ENCODE measurements around the gene CRYBB2.
A peak's percentile ranks its signal among the peaks of the same experiment; 100 is the strongest.

The CRYBB2 gene

GRCh38 chr22:25183949-25184619 is 35.4 kb upstream of the CRYBB2 start:
- no peak for ATAC-seq (replicated peaks)
- Mint-ChIP-seq H3K4me3 (no peak overlapping the region), H3K36me3 (ENCODE audit: insufficient read depth) (peaks cover 3% of the 10 kb centered on the region), H3K27ac (peak overlapping the region; percentile 7 to 30), H3K9me3 (no peaks in the 10 kb centered on the region), H3K27me3 (no peaks in the 10 kb centered on the region), H3K4me1 (ENCODE audit: low read depth in 2 of 2) (no peaks in the 10 kb centered on the region)
- no peak for DNase-seq

GRCh38 chr22:25186140-25186539 is 33.3 kb upstream of the CRYBB2 start:
- no peak for ATAC-seq (replicated peaks)
- Mint-ChIP-seq H3K4me1 (ENCODE audit: low read depth in 2 of 2) (no peaks in the 10 kb centered on the region), H3K27me3 (no peaks in the 10 kb centered on the region), H3K4me3 (no peak overlapping the region), H3K27ac (peak overlapping the region in 1 of 2 donors; percentile 38), H3K36me3 (ENCODE audit: insufficient read depth) (peaks cover 8% of the 10 kb centered on the region), H3K9me3 (no peaks in the 10 kb centered on the region)
- no peak for DNase-seq

GRCh38 chr22:25187469-25187868 is 32.0 kb upstream of the CRYBB2 start:
- H3K4me1 Mint-ChIP-seq (ENCODE audit: low read depth in 2 of 2), result no peaks in the 10 kb centered on the region
- peaks cover 6% of the 10 kb centered on the region for H3K36me3 Mint-ChIP-seq (ENCODE audit: insufficient read depth)
- H3K27me3 Mint-ChIP-seq, result no peaks in the 10 kb centered on the region
- no peak for ATAC-seq (replicated peaks)
- H3K27ac Mint-ChIP-seq, result peak overlapping the region in 1 of 2 donors; percentile 35
- no peak overlapping the region for H3K4me3 Mint-ChIP-seq
- DNase-seq, result no peak
- no peaks in the 10 kb centered on the region for H3K9me3 Mint-ChIP-seq

GRCh38 chr22:25192406-25192805 is 27.0 kb upstream of the CRYBB2 start:
- ATAC-seq (replicated peaks), result no peak
- Mint-ChIP-seq H3K4me1 (ENCODE audit: low read depth in 2 of 2) (no peaks in the 10 kb centered on the region), H3K9me3 (no peaks in the 10 kb centered on the region), H3K27ac (no peak overlapping the region), H3K36me3 (ENCODE audit: insufficient read depth) (peaks cover 8% of the 10 kb centered on the region), H3K27me3 (no peaks in the 10 kb centered on the region), H3K4me3 (no peak overlapping the region)
- no peak for DNase-seq

- no peaks in the 10 kb centered on the region for H3K9me3 Mint-ChIP-seq
- ATAC-seq (replicated peaks) (no peak), DNase-seq (no peak)
- peaks cover 8% of the 10 kb centered on the region for H3K36me3 Mint-ChIP-seq (ENCODE audit: insufficient read depth)
- no peak overlapping the region for H3K4me3 Mint-ChIP-seq
- no peaks in the 10 kb centered on the region for H3K27me3 Mint-ChIP-seq
- no peaks in the 10 kb centered on the region for H3K4me1 Mint-ChIP-seq (ENCODE audit: low read depth in 2 of 2)
- no peak overlapping the region for H3K27ac Mint-ChIP-seq
Observed at GRCh38 chr22:25193130-25193529, 26.3 kb upstream of the CRYBB2 start.

GRCh38 chr22:25193548-25193947 is 25.9 kb upstream of the CRYBB2 start:
- no peaks in the 10 kb centered on the region for H3K9me3 Mint-ChIP-seq
- no peak overlapping the region for H3K4me3 Mint-ChIP-seq
- ATAC-seq (replicated peaks), result no peak
- no peak for DNase-seq
- no peaks in the 10 kb centered on the region for H3K27me3 Mint-ChIP-seq
- H3K36me3 Mint-ChIP-seq (ENCODE audit: insufficient read depth), result peaks cover 8% of the 10 kb centered on the region
- no peak overlapping the region for H3K27ac Mint-ChIP-seq
- no peaks in the 10 kb centered on the region for H3K4me1 Mint-ChIP-seq (ENCODE audit: low read depth in 2 of 2)

- Mint-ChIP-seq H3K27me3 (no peaks in the 10 kb centered on the region), H3K27ac (no peak overlapping the region), H3K4me1 (ENCODE audit: low read depth in 2 of 2) (no peaks in the 10 kb centered on the region), H3K4me3 (no peak overlapping the region), H3K36me3 (ENCODE audit: insufficient read depth) (peaks cover 2% of the 10 kb centered on the region), H3K9me3 (no peaks in the 10 kb centered on the region)
- DNase-seq (no peak), ATAC-seq (replicated peaks) (no peak)
Observed at GRCh38 chr22:25196326-25196725, 23.1 kb upstream of the CRYBB2 start.

GRCh38 chr22:25197340-25197739 is 22.1 kb upstream of the CRYBB2 start:
- H3K27me3 Mint-ChIP-seq, result no peaks in the 10 kb centered on the region
- DNase-seq (no peak), ATAC-seq (replicated peaks) (no peak)
- H3K27ac Mint-ChIP-seq, result peak overlapping the region in 1 of 2 donors; percentile 44
- no peaks in the 10 kb centered on the region for H3K4me1 Mint-ChIP-seq (ENCODE audit: low read depth in 2 of 2)
- peaks cover 2% of the 10 kb centered on the region for H3K36me3 Mint-ChIP-seq (ENCODE audit: insufficient read depth)
- H3K4me3 Mint-ChIP-seq, result no peak overlapping the region
- no peaks in the 10 kb centered on the region for H3K9me3 Mint-ChIP-seq

GRCh38 chr22:25199731-25200520 is 19.5 kb upstream of the CRYBB2 start, which contains the start of gene CRYBB3:
TSS of gene CRYBB3 (plus strand) at chr22:25199858. CDS start at chr22:25201397, 1,539 bp downstream.
- DNase-seq (no peak), ATAC-seq (replicated peaks) (no peak)
- Mint-ChIP-seq H3K9me3 (no peaks in the 10 kb centered on the region), H3K4me3 (no peak within 1 kb of the TSS), H3K27ac (peak within 1 kb of the TSS in 1 of 2 donors; percentile 87), H3K36me3 (ENCODE audit: insufficient read depth) (peaks cover 6% of the 10 kb centered on the region), H3K4me1 (ENCODE audit: low read depth in 2 of 2) (no peaks in the 10 kb centered on the region), H3K27me3 (no peaks in the 10 kb centered on the region)

GRCh38 chr22:25200967-25201366 is 18.5 kb upstream of the CRYBB2 start:
- no peak for ATAC-seq (replicated peaks)
- no peak overlapping the region for H3K27ac Mint-ChIP-seq

GRCh38 chr22:25201557-25202273 is 17.7 kb upstream of the CRYBB2 start:
- Mint-ChIP-seq H3K4me3 (no peak overlapping the region), H3K4me1 (ENCODE audit: low read depth in 2 of 2) (no peaks in the 10 kb centered on the region), H3K36me3 (ENCODE audit: insufficient read depth) (peaks cover 3% of the 10 kb centered on the region), H3K27me3 (peaks cover 0 to 6% of the 10 kb centered on the region in 2 donors), H3K9me3 (no peaks in the 10 kb centered on the region), H3K27ac (no peak overlapping the region)
- no peak for DNase-seq
- no peak for ATAC-seq (replicated peaks)

More at GRCh38 chr22:25200967-25201366, 18.5 kb upstream of the CRYBB2 start:
- Mint-ChIP-seq H3K4me1 (ENCODE audit: low read depth in 2 of 2) (no peaks in the 10 kb centered on the region), H3K36me3 (ENCODE audit: insufficient read depth) (peaks cover 3% of the 10 kb centered on the region), H3K9me3 (no peaks in the 10 kb centered on the region), H3K4me3 (no peak overlapping the region), H3K27me3 (no peaks in the 10 kb centered on the region)
- no peak for DNase-seq

- no peaks in the 10 kb centered on the region for H3K9me3 Mint-ChIP-seq
- no peak overlapping the region for H3K4me3 Mint-ChIP-seq
- no peak overlapping the region for H3K27ac Mint-ChIP-seq
- peak; percentile 29 for ATAC-seq (replicated peaks)
- H3K27me3 Mint-ChIP-seq, result peaks cover 0 to 10% of the 10 kb centered on the region in 2 donors
- DNase-seq, result peak; percentile 44 to 57 (median 46)
- H3K36me3 Mint-ChIP-seq (ENCODE audit: insufficient read depth), result peaks cover 3% of the 10 kb centered on the region
- H3K4me1 Mint-ChIP-seq (ENCODE audit: low read depth in 2 of 2), result no peaks in the 10 kb centered on the region
Observed at GRCh38 chr22:25202290-25202921, 17.0 kb upstream of the CRYBB2 start.

- Mint-ChIP-seq H3K27ac (no peak overlapping the region), H3K27me3 (peaks cover 0 to 10% of the 10 kb centered on the region in 2 donors), H3K9me3 (no peaks in the 10 kb centered on the region), H3K4me3 (no peak overlapping the region), H3K4me1 (ENCODE audit: low read depth in 2 of 2) (peaks cover 0 to 3% of the 10 kb centered on the region in 2 donors), H3K36me3 (ENCODE audit: insufficient read depth) (peaks cover 3% of the 10 kb centered on the region)
- DNase-seq, result no peak
- no peak for ATAC-seq (replicated peaks)
Observed at GRCh38 chr22:25203082-25203481, 16.4 kb upstream of the CRYBB2 start.

Data from effector memory CD8-positive, alpha-beta T cell (primary cell).